ENCODE measurements around the gene VKORC1L1. TPM values are rescaled to one million over a fixed set of nuclear protein-coding genes. Genes with fewer than 3 reads are reported as not detected.
"Not testable (repeated sequence)": the region's sequence is repeated elsewhere in the genome, so short reads cannot be mapped to it uniquely, and the experiment has no call there.

The VKORC1L1 gene
- total RNA-seq, 2 experiments from 2014 or later, result 8.9 to 10.1 TPM

DNA sequence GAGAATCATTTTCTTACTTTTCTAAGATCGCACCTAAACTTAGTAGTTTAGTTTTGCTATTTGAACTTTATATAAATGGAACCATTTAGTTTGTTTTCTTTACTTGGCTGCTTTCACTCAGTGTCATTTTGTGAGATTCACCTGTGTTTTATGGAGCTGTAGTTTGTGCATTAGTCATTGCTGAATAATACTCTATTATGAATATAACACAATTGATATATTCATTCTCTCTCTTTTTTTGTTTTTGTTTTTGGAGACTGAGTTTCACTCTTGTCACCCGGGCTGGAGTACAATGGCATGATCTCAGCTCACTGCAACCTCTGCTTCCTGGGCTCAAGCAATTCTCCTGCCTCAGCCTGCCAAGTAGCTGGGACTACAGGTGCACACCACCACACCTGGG lies 16.8 kb downstream of the VKORC1L1 start:
- CTCF ChIA-PET; H3K9me3 Mint-ChIP-seq; H3K27me3 Mint-ChIP-seq (ENCODE audit: low read depth); H3K27ac Mint-ChIP-seq; DNase-seq; intact Hi-C loops (cut with micrococcal nuclease); H3K4me3 Mint-ChIP-seq; H3K4me1 Mint-ChIP-seq (ENCODE audit: low read depth): not testable (repeated sequence)
- peaks cover 24% of the 10 kb centered on the region for H3K36me3 Mint-ChIP-seq (ENCODE audit: low read depth)

DNA sequence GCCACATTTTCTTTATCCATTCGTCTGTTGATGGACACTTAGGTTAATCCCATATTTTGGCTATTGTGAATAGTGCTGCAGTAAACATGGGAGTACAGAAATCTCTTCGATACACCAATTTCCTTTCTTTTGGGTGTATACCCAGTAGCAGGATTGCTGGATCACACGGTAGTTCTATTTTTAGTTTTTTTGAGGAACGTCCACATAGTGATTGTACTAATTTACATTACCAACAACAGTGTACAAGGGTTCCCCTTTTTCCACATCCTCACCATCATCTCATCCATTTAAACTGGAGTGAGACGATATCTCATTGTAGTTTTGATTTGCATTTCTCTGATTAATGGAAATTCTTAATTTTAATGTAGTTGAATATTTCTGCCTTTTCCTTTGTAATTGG lies 19.3 kb downstream of the VKORC1L1 start:
- no peak for DNase-seq
- Mint-ChIP-seq H3K36me3 (ENCODE audit: low read depth) (peaks cover 16% of the 10 kb centered on the region), H3K9me3 (no peaks in the 10 kb centered on the region), H3K4me1 (ENCODE audit: low read depth) (no peaks in the 10 kb centered on the region), H3K27me3 (ENCODE audit: low read depth) (no peaks in the 10 kb centered on the region), H3K27ac (no peak overlapping the region), H3K4me3 (no peak overlapping the region)
- CTCF ChIA-PET, result no interaction called here
- intact Hi-C loops (cut with micrococcal nuclease), result no loop called here

DNA sequence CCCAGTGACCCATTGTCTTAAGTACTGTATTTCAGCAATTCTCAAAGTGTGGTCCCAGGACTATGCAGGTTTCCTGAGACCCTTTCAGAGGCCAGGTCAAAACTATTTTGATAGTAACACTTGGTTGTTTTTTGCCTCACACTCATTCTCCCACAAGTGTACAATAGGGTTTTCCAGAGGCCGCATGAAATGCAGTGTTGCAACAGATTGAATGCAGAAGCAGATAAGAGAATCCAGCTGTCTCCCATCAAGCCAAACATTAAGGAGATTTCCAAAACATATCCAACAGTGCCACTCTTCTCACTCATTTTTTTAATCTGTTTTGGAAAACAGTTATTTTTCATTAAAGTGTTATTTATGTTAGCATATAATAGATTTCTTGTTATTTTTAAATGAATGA lies 20.0 kb downstream of the VKORC1L1 start:
- Mint-ChIP-seq H3K4me1 (ENCODE audit: low read depth) (no peaks in the 10 kb centered on the region), H3K4me3 (no peak overlapping the region), H3K36me3 (ENCODE audit: low read depth) (peaks cover 17% of the 10 kb centered on the region), H3K9me3 (no peaks in the 10 kb centered on the region), H3K27me3 (ENCODE audit: low read depth) (no peaks in the 10 kb centered on the region), H3K27ac (no peak overlapping the region)
- no peak for DNase-seq
- CTCF ChIA-PET, result no interaction called here
- intact Hi-C loops (cut with micrococcal nuclease), result no loop called here

DNA sequence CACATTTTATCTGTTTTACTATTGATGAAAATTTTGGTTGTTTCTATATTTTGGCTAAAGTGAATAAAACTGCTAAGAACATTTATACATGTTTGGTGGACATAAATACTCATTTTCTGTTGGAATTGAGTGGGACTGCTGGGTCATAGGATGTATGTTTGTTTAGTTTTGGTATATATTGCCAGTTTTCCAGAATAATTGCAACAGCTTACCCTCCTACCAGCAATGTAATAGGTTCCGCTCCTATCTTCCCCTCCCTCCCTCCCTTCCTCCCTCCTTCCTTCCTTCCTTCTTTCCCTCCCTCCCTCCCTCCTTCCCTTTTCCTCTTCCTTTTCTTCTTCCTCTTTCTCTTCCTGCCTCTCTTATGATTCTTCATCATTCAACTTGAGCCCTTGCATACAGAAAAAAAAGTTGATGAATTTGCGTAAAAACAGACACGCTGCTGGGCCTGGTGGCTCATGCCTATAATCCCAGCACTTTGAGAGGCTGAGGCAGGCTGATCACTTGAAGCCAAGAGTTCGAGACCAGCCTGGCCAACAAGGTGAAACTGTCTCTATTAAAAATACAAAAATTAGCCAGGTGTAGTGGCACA lies 23.5 kb downstream of the VKORC1L1 start:
- Mint-ChIP-seq H3K36me3 (ENCODE audit: low read depth) (peaks cover 22% of the 10 kb centered on the region), H3K4me3 (no peak overlapping the region), H3K27me3 (ENCODE audit: low read depth) (no peaks in the 10 kb centered on the region), H3K4me1 (ENCODE audit: low read depth) (no peaks in the 10 kb centered on the region), H3K9me3 (peaks cover under 1% of the 10 kb centered on the region), H3K27ac (no peak overlapping the region)
- CTCF ChIA-PET, result no interaction called here
- intact Hi-C loops (cut with micrococcal nuclease), result no loop called here
- no peak for DNase-seq

DNA sequence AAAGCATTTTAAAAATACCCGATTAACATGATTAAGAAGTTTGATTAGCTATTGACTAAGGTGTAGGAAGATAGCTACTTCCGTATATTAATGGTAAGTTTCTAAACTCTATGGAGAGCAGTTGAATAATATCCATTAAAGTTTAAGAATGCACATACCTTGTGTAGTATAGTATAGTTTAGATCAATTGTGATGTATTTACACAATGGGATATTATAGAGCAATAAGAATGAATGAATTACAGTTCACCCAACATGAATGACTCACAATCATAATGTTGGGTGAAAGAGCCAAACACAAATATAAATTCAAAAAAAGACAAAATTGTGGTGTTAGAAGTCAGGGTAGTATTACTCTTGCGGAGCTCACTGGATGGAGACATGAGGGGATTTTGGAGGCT lies 24.4 kb downstream of the VKORC1L1 start:
- H3K4me1 Mint-ChIP-seq (ENCODE audit: low read depth); CTCF ChIA-PET; H3K4me3 Mint-ChIP-seq; DNase-seq; H3K27me3 Mint-ChIP-seq (ENCODE audit: low read depth); intact Hi-C loops (cut with micrococcal nuclease); H3K9me3 Mint-ChIP-seq; H3K27ac Mint-ChIP-seq: not testable (repeated sequence)
- H3K36me3 Mint-ChIP-seq (ENCODE audit: low read depth), result peaks cover 27% of the 10 kb centered on the region

DNA sequence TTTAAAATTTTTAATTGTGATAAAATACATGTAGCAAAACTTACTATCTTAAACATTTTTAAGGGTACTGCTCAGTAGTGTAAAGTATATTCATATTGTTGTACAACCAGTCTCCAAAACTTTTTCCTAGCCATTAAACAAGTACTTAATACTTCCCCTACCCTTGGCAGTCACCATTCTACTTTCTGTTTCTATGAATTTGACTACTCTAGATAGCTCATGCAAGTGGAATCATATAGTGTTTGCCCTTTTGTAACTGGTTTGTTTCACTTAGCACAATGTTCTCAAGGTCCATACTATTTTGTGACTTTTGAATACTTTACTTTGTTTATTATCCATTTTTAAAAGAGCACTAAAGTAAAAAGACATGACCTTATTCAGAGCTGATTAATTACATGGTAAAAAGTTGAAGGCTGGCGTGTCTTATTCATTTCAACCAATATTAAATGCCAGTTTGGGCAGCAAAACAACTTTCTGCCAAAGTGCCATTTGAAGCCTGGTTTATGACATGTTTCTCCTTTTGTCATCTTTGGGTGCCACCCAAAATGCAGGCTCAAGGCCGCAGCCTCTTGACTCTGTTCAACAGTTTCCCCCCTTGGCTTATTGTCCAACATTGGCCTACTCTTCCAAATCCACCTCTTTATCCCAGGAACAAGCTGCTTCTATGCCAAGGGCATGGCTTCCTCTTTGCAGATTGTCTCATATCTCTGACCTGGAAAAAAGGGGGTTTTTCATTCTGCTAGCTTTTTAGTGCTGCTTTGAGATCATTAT lies 26.0 kb downstream of the VKORC1L1 start:
- CTCF ChIA-PET; DNase-seq; H3K27me3 Mint-ChIP-seq (ENCODE audit: low read depth); intact Hi-C loops (cut with micrococcal nuclease); H3K4me3 Mint-ChIP-seq; H3K4me1 Mint-ChIP-seq (ENCODE audit: low read depth); H3K27ac Mint-ChIP-seq: not testable (repeated sequence)
- H3K36me3 Mint-ChIP-seq (ENCODE audit: low read depth), result peaks cover 35% of the 10 kb centered on the region
- peaks cover 12% of the 10 kb centered on the region for H3K9me3 Mint-ChIP-seq

DNA sequence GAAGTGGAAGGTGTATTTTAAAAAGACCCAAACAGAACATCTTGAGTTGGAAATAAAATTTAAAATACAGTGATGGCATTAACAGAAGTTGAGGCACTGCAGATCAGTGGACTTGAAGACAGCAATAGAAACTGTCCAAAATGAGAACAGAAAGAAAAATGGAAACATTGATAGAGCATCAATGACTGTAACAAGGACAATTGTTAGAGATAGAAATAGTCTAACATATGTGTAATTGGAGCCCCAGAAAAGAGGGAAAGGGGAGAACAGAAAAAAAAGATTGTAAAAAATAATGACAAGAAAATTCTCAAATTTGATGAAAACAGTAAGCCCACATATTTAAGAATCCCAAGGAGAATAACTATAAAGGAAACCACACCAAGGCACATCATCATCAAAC lies 29.4 kb downstream of the VKORC1L1 start:
- H3K4me3 Mint-ChIP-seq, result no peak overlapping the region
- H3K27ac Mint-ChIP-seq, result no peak overlapping the region
- H3K27me3 Mint-ChIP-seq (ENCODE audit: low read depth), result no peaks in the 10 kb centered on the region
- peaks cover 12% of the 10 kb centered on the region for H3K9me3 Mint-ChIP-seq
- no peak for DNase-seq
- peaks cover 6% of the 10 kb centered on the region for H3K4me1 Mint-ChIP-seq (ENCODE audit: low read depth)
- intact Hi-C loops (cut with micrococcal nuclease), result no loop called here
- CTCF ChIA-PET, result no interaction called here
- H3K36me3 Mint-ChIP-seq (ENCODE audit: low read depth), result peaks cover 43% of the 10 kb centered on the region

DNA sequence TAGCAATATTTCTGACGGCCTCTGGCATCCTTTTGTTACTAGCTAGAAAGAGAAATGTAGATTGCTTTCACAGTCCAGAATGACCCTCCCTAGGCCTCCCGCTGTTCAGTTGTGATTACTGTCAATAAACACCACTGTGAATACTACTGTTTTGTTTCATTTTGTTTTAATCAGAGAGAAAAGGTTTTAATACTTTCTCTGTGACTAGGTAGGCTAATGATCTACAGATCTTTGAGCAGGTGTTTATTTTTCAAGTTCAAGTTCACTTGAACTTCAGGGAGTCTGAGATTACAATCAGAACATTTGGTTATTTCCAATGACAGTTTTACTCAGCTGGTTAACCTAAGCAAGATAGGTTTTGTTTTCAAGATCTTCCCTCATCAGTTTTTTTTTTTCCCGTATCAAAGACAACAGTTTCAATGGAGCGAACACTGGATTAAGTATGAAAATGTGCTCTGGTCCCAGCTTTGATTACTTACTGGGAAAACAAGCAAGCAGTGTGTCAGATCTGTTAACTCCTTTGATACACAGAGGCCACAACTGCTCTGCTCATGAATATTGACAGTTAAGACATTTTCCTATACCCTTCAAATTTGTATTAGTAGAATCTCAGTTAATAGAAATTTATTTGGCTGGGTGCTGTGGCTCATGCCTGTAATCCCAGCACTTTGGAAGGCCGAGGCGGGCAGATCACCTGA lies 34.8 kb downstream of the VKORC1L1 start:
- H3K27ac Mint-ChIP-seq, result no peak overlapping the region
- peaks cover 15% of the 10 kb centered on the region for H3K36me3 Mint-ChIP-seq (ENCODE audit: low read depth)
- intact Hi-C loops (cut with micrococcal nuclease), result no loop called here
- no peak overlapping the region for H3K4me3 Mint-ChIP-seq
- H3K4me1 Mint-ChIP-seq (ENCODE audit: low read depth), result peaks cover 6% of the 10 kb centered on the region
- CTCF ChIA-PET, result no interaction called here
- DNase-seq, result no peak
- H3K9me3 Mint-ChIP-seq, result peaks cover 2% of the 10 kb centered on the region
- no peaks in the 10 kb centered on the region for H3K27me3 Mint-ChIP-seq (ENCODE audit: low read depth)

DNA sequence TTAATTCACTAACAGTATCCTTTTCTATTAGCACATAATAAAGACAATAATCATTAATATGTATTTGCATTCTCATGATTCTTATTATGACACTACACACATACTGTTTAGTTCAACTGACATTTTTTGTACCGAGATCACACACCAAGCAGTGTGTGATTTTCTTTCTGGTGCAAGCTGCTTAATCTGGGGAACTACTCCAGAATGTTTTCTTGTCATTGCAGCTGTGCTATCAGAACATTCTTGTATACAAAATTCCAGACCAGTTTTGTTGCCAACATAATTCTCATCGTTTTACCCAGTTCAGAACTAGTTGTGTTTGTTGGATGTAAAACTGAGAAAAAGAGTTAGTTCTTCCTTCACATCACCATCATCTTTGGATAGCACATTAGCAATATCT lies 37.4 kb downstream of the VKORC1L1 start:
- Mint-ChIP-seq H3K9me3 (no peaks in the 10 kb centered on the region), H3K27me3 (ENCODE audit: low read depth) (no peaks in the 10 kb centered on the region), H3K36me3 (ENCODE audit: low read depth) (peaks cover 10% of the 10 kb centered on the region), H3K4me3 (no peak overlapping the region), H3K27ac (no peak overlapping the region), H3K4me1 (ENCODE audit: low read depth) (peaks cover 10% of the 10 kb centered on the region)
- intact Hi-C loops (cut with micrococcal nuclease), result no loop called here
- DNase-seq, result no peak
- CTCF ChIA-PET, result no interaction called here

DNA sequence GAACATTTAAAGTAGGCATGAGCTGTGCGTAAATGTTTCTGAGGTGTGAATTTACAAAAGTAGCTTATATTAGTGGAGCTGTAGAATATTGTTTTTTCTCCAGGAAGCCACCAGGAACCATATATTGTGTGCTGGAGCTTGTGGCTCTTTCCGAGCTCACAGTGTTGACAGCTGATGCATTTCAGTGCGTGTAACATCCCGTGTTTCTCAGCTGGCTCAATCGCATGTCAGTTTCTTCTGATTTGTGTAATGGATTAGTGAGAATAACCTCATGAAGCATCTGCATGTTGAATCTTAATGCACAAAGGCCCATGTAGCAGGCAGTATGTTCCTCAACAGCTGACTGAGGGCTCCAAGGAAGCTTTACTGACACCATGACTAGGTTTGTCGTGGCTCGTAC lies 39.4 kb downstream of the VKORC1L1 start:
- H3K4me1 Mint-ChIP-seq (ENCODE audit: low read depth), result peaks cover 6% of the 10 kb centered on the region
- intact Hi-C loops (cut with micrococcal nuclease), result no loop called here
- H3K4me3 Mint-ChIP-seq, result no peak overlapping the region
- CTCF ChIA-PET, result interaction anchor here (0.6 to 0.7 kb wide), 2 partner anchors 50 to 226 kb away, joined by 3 to 6 read pairs; no protein-coding TSS in a partner anchor
- no peaks in the 10 kb centered on the region for H3K27me3 Mint-ChIP-seq (ENCODE audit: low read depth)
- peaks cover 4% of the 10 kb centered on the region for H3K36me3 Mint-ChIP-seq (ENCODE audit: low read depth)
- no peak for DNase-seq
- no peak overlapping the region for H3K27ac Mint-ChIP-seq
- H3K9me3 Mint-ChIP-seq, result no peaks in the 10 kb centered on the region

DNA sequence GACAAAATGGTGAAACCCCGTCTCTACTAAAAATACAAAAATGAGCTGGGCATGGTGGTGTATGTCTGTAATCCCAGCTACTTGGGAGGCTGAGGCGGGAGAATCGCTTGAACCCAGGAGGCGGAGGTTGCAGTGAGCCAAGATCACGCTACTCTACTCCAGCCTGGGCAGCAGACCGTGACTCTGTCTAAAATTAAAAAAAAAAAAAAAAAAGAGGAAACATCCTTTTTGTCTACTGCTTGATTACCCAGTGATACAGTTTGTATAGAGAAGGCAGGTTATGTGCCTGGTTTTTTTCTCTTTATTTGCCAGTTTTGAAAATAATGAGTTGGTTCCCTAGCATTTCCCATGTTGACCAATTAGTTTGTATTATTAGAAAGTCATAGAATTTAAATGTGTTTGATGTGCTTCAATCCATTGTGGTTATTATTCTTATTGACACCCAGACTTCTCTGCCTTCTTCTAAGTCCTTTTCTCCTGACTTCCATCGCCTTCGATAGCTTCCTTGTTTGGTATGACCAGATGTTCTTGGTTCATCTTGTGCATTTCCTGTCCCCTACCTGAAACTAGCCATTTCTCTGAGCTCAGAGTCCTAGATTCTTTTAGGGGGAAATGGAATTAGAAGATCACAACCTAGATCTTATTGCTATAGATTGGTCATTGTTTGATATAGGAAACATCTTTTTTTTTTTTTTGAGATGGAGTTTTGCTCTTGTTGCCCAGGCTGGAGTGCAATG lies 43.2 kb downstream of the VKORC1L1 start:
- Mint-ChIP-seq H3K27ac (no peak overlapping the region), H3K4me1 (ENCODE audit: low read depth) (peaks cover 6% of the 10 kb centered on the region), H3K27me3 (ENCODE audit: low read depth) (no peaks in the 10 kb centered on the region), H3K36me3 (ENCODE audit: low read depth) (peaks cover 13% of the 10 kb centered on the region), H3K4me3 (no peak overlapping the region), H3K9me3 (no peaks in the 10 kb centered on the region)
- CTCF ChIA-PET, result interaction anchor here (0.7 kb wide), 2 partner anchors 47 to 261 kb away, joined by 3 to 8 read pairs; no protein-coding TSS in a partner anchor
- intact Hi-C loops (cut with micrococcal nuclease), result no loop called here
- DNase-seq, result no peak

DNA sequence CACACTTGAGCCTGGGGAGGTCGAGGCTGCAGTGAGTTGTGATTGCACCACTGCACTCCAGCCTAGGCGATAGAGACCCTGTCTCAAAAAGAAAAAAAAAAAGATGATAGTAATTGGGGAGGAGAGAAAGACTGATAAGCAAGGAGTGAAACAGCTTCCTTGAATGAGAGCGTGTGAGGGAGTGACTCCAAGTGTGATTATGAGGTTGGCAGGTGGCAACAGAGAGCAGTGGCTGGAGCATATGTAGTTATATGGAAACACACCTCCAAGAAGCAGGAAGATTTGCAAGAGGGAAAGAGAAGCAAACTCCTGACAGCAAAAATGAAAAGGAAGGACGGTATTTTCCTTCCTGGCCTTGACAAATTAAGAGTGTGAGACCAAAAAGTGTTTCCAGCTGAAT lies 50.4 kb downstream of the VKORC1L1 start:
- H3K9me3 Mint-ChIP-seq, result no peaks in the 10 kb centered on the region
- H3K36me3 Mint-ChIP-seq (ENCODE audit: low read depth), result peaks cover 20% of the 10 kb centered on the region
- H3K27ac Mint-ChIP-seq, result no peak overlapping the region
- intact Hi-C loops (cut with micrococcal nuclease), result no loop called here
- DNase-seq, result no peak
- no peaks in the 10 kb centered on the region for H3K27me3 Mint-ChIP-seq (ENCODE audit: low read depth)
- H3K4me1 Mint-ChIP-seq (ENCODE audit: low read depth), result no peaks in the 10 kb centered on the region
- CTCF ChIA-PET, result no interaction called here
- H3K4me3 Mint-ChIP-seq, result no peak overlapping the region
